HepG2 (cell line): ENCODE data around the gene USP2. TPM values are rescaled to one million over a fixed set of nuclear protein-coding genes. Genes with fewer than 3 reads are reported as not detected.

ENCODE experiments used
- DZIP1 ChIP-seq: sonication (generic); formaldehyde crosslinking; IDR thresholded peaks from 2 replicates; pipeline ENCODE4 v1.5.0; 2020; ENCODE audit warnings: mild to moderate bottlenecking, missing genetic modification reagents
- GTF3A ChIP-seq: sonication (generic); formaldehyde crosslinking; conservative IDR thresholded peaks from 2 replicates; pipeline ENCODE4 v1.4.0; 2020; ENCODE audit warnings: mild to moderate bottlenecking, missing genetic modification reagents
- HCFC1 ChIP-seq: fragments of 150-350 bp; IDR thresholded peaks from 2 replicates; pipeline ENCODE4 v1.6.1; 2014; ENCODE audit warnings: low read depth, low read length
- HES4 ChIP-seq: sonication (generic); formaldehyde crosslinking; IDR thresholded peaks from 2 replicates; pipeline ENCODE4 v1.9.0; 2021; ENCODE audit warnings: mild to moderate bottlenecking, missing genetic modification reagents, borderline replicate concordance
- NFE2 ChIP-seq: sonication (generic); formaldehyde crosslinking; IDR thresholded peaks from 2 replicates; pipeline ENCODE4 v1.4.0; 2020; ENCODE audit warnings: missing genetic modification reagents
- PATZ1 ChIP-seq: sonication (generic); formaldehyde crosslinking; IDR thresholded peaks from 2 replicates; pipeline ENCODE4 v1.4.0; 2020; ENCODE audit warnings: missing genetic modification reagents
- PCBP1 ChIP-seq: fragments of 200-400 bp; formaldehyde crosslinking; IDR thresholded peaks from 2 replicates; pipeline ENCODE4 v1.6.1; 2017; ENCODE audit warnings: mild to moderate bottlenecking, low read depth, low read length, borderline replicate concordance
- SP140L ChIP-seq: sonication (generic); formaldehyde crosslinking; IDR thresholded peaks from 2 replicates; pipeline ENCODE4 v1.4.0; 2020; ENCODE audit warnings: missing genetic modification reagents, borderline replicate concordance
- TRIM24 ChIP-seq: sonication (generic); formaldehyde crosslinking; IDR thresholded peaks from 2 replicates; pipeline ENCODE4 v1.8.0; 2022; ENCODE audit warnings: mild to moderate bottlenecking, missing genetic modification reagents
- ZFP91 ChIP-seq: sonication (generic); formaldehyde crosslinking; IDR thresholded peaks from 2 replicates; pipeline ENCODE4 v1.9.0; 2022; ENCODE audit warnings: missing genetic modification reagents, mild to moderate bottlenecking, borderline replicate concordance
- ZNF333 ChIP-seq: sonication (generic); formaldehyde crosslinking; IDR thresholded peaks from 2 replicates; pipeline ENCODE4 v1.4.0; 2020; ENCODE audit warnings: mild to moderate bottlenecking, missing genetic modification reagents, borderline replicate concordance
- ZNF589 ChIP-seq: sonication (generic); formaldehyde crosslinking; conservative IDR thresholded peaks from 2 replicates; pipeline ENCODE4 v1.8.0; 2022; ENCODE audit warnings: mild to moderate bottlenecking, moderate library complexity, missing genetic modification reagents
- ZNF747 ChIP-seq: sonication (generic); formaldehyde crosslinking; IDR thresholded peaks from 2 replicates; pipeline ENCODE4 v1.8.1; 2023; ENCODE audit warnings: missing genetic modification reagents, mild to moderate bottlenecking, borderline replicate concordance
- ZNF749 ChIP-seq: sonication (generic); formaldehyde crosslinking; IDR thresholded peaks from 2 replicates; pipeline ENCODE4 v1.8.0; 2022; ENCODE audit warnings: mild to moderate bottlenecking, missing genetic modification reagents, moderate library complexity, borderline replicate concordance
- polyA plus RNA-seq, 8 experiments: library from polyadenylated mRNA; depleted of rRNA in 3 of 8; stranded (reverse) in 7 of 8; unstranded in 1 of 8; fragments of >200 nt; fragmentation: Illumina TruSeq in 4 of 8; extraction: Trizol in 4 of 8; gene quantifications; 2 replicates each; pipeline versions ENCODE4 v1.2.1 to v1.2.3, GENCODE V29; 2011 to 2016; ENCODE audit warnings: low read depth in 4 of 8, missing spikeins in 1 of 8, mixed read lengths in 1 of 8; ENCODE audit not compliant: insufficient read depth in 1 of 8
- total RNA-seq, 5 experiments: library from RNA; depleted of rRNA; stranded (reverse); fragments of >200 nt; fragmentation: Illumina TruSeq; extraction: Trizol; gene quantifications; 2 replicates each; pipeline ENCODE4 v1.2.3, GENCODE V29; 2016; ENCODE audit warnings: low read depth in 1 of 5
- TF ChIP-seq, protein P1 (sequence below): sonication (generic); formaldehyde crosslinking; IDR thresholded peaks from 2 replicates; pipeline ENCODE4 v1.9.0; 2021; ENCODE audit warnings: mild to moderate bottlenecking, missing genetic modification reagents

The USP2 gene
- total and polyA plus RNA-seq, 2 of the 13 experiments (the other 11 are each of a cell fraction or from before 2014, with no cell fraction given), result 2.5 to 6.0 TPM

GRCh38 chr11:119334174-119334930, 47.1 kb downstream of the USP2 start, which contains the start of gene RNF26 (continued):
- peak; percentile 79 for TF ChIP-seq ZFP91 (CRISPR knock-in tag)
- no peak for TF ChIP-seq DZIP1 (CRISPR knock-in tag)
- TF ChIP-seq NFE2 (CRISPR knock-in tag), result no peak
- peak; percentile 20; the same call in 1 of the 2 replicates for TF ChIP-seq PATZ1 (CRISPR knock-in tag)
- no peak for TF ChIP-seq ZNF589 (CRISPR knock-in tag)
- no peak for TF ChIP-seq ZNF747 (CRISPR knock-in tag)
- TF ChIP-seq SP140L (CRISPR knock-in tag), result no peak
- TF ChIP-seq GTF3A (CRISPR knock-in tag), result no peak
- TF ChIP-seq HES4 (CRISPR knock-in tag), result no peak
- TF ChIP-seq, protein P1, sequence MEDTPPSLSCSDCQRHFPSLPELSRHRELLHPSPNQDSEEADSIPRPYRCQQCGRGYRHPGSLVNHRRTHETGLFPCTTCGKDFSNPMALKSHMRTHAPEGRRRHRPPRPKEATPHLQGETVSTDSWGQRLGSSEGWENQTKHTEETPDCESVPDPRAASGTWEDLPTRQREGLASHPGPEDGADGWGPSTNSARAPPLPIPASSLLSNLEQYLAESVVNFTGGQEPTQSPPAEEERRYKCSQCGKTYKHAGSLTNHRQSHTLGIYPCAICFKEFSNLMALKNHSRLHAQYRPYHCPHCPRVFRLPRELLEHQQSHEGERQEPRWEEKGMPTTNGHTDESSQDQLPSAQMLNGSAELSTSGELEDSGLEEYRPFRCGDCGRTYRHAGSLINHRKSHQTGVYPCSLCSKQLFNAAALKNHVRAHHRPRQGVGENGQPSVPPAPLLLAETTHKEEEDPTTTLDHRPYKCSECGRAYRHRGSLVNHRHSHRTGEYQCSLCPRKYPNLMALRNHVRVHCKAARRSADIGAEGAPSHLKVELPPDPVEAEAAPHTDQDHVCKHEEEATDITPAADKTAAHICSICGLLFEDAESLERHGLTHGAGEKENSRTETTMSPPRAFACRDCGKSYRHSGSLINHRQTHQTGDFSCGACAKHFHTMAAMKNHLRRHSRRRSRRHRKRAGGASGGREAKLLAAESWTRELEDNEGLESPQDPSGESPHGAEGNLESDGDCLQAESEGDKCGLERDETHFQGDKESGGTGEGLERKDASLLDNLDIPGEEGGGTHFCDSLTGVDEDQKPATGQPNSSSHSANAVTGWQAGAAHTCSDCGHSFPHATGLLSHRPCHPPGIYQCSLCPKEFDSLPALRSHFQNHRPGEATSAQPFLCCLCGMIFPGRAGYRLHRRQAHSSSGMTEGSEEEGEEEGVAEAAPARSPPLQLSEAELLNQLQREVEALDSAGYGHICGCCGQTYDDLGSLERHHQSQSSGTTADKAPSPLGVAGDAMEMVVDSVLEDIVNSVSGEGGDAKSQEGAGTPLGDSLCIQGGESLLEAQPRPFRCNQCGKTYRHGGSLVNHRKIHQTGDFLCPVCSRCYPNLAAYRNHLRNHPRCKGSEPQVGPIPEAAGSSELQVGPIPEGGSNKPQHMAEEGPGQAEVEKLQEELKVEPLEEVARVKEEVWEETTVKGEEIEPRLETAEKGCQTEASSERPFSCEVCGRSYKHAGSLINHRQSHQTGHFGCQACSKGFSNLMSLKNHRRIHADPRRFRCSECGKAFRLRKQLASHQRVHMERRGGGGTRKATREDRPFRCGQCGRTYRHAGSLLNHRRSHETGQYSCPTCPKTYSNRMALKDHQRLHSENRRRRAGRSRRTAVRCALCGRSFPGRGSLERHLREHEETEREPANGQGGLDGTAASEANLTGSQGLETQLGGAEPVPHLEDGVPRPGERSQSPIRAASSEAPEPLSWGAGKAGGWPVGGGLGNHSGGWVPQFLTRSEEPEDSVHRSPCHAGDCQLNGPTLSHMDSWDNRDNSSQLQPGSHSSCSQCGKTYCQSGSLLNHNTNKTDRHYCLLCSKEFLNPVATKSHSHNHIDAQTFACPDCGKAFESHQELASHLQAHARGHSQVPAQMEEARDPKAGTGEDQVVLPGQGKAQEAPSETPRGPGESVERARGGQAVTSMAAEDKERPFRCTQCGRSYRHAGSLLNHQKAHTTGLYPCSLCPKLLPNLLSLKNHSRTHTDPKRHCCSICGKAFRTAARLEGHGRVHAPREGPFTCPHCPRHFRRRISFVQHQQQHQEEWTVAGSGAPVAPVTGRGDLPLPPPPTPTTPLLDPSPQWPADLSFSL (CRISPR knock-in tag), result no peak
- TF ChIP-seq PCBP1, result no peak
- peak; percentile 41; the same call in 1 of the 2 replicates for TF ChIP-seq HCFC1
- TF ChIP-seq ZNF749 (CRISPR knock-in tag), result no peak; the same call in 1 of the 2 replicates
- no peak for TF ChIP-seq TRIM24 (CRISPR knock-in tag)
- no peak; the same call in 1 of the 2 replicates for TF ChIP-seq ZNF333 (CRISPR knock-in tag)
